DOHH2 (cell line): ENCODE measurements around the gene PDRG1.

Experiments
- EZH2phosphoT487 ChIP-seq: fragments of 200-600 bp; sonication (generic); IDR thresholded peaks from 2 replicates; pipeline ENCODE4 v1.6.1; 2017; ENCODE audit warnings: borderline replicate concordance, mild to moderate bottlenecking, antibody characterized with exemption, low read length, moderate library complexity, mixed read lengths
- TF ChIP-seq, protein P1 (sequence below): fragments of 200-600 bp; sonication (generic); IDR thresholded peaks from one replicate; pipeline ENCODE4 v1.5.1; 2014; ENCODE audit warnings: antibody characterized with exemption, mild to moderate bottlenecking, low read depth, low read length; ENCODE audit not compliant: poor library complexity, severe bottlenecking

GRCh38 chr20:31936420-31936819 lies 15.4 kb downstream of the PDRG1 start:
- TF ChIP-seq, protein P1, sequence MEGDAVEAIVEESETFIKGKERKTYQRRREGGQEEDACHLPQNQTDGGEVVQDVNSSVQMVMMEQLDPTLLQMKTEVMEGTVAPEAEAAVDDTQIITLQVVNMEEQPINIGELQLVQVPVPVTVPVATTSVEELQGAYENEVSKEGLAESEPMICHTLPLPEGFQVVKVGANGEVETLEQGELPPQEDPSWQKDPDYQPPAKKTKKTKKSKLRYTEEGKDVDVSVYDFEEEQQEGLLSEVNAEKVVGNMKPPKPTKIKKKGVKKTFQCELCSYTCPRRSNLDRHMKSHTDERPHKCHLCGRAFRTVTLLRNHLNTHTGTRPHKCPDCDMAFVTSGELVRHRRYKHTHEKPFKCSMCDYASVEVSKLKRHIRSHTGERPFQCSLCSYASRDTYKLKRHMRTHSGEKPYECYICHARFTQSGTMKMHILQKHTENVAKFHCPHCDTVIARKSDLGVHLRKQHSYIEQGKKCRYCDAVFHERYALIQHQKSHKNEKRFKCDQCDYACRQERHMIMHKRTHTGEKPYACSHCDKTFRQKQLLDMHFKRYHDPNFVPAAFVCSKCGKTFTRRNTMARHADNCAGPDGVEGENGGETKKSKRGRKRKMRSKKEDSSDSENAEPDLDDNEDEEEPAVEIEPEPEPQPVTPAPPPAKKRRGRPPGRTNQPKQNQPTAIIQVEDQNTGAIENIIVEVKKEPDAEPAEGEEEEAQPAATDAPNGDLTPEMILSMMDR = no peak
- TF ChIP-seq EZH2phosphoT487 = no peak
